Measurements from ENCODE around the gene PPM1L.
"Not testable (repeated sequence)": the region's sequence is repeated elsewhere in the genome, so short reads cannot be mapped to it uniquely, and the experiment has no call there.

PPM1L gene

GRCh38 chr3:160755776-160756304 is at the start of gene PPM1L:
PPM1L (plus strand) TSS chr3:160756231.
- DNase-seq (ENCODE audit: low spot score): peak; percentile 62

- peak; percentile 54 for DNase-seq (ENCODE audit: low spot score)
Observed at GRCh38 chr3:160707187-160707794, 48.7 kb upstream of the PPM1L start.

GRCh38 chr3:160709477-160710182 is 46.4 kb upstream of the PPM1L start:
- no peak for DNase-seq (ENCODE audit: low spot score)

- not testable (repeated sequence) for DNase-seq (ENCODE audit: low spot score)
Observed at GRCh38 chr3:160713144-160713543, 42.9 kb upstream of the PPM1L start.

GRCh38 chr3:160719710-160720109 is 36.3 kb upstream of the PPM1L start:
- no peak for DNase-seq (ENCODE audit: low spot score)

- no peak for DNase-seq (ENCODE audit: low spot score)
Observed at GRCh38 chr3:160720123-160720746, 35.8 kb upstream of the PPM1L start.

- no peak for DNase-seq (ENCODE audit: low spot score)
Observed at GRCh38 chr3:160722331-160722730, 33.7 kb upstream of the PPM1L start.

- DNase-seq (ENCODE audit: low spot score): no peak
Observed at GRCh38 chr3:160725338-160725737, 30.7 kb upstream of the PPM1L start.

GRCh38 chr3:160735826-160736225 is 20.2 kb upstream of the PPM1L start:
- DNase-seq (ENCODE audit: low spot score): no peak

- no peak for DNase-seq (ENCODE audit: low spot score)
Observed at GRCh38 chr3:160738048-160738447, 18.0 kb upstream of the PPM1L start.

- no peak for DNase-seq (ENCODE audit: low spot score)
Observed at GRCh38 chr3:160739079-160739478, 17.0 kb upstream of the PPM1L start.

GRCh38 chr3:160746976-160747375 is 9.1 kb upstream of the PPM1L start:
- no peak for DNase-seq (ENCODE audit: low spot score)

GRCh38 chr3:160747422-160747821 is 8.6 kb upstream of the PPM1L start:
- no peak for DNase-seq (ENCODE audit: low spot score)

GRCh38 chr3:160748231-160748630 is 7.8 kb upstream of the PPM1L start:
- no peak for DNase-seq (ENCODE audit: low spot score)

- DNase-seq (ENCODE audit: low spot score): no peak
Observed at GRCh38 chr3:160748787-160749186, 7.2 kb upstream of the PPM1L start.

- no peak for DNase-seq (ENCODE audit: low spot score)
Observed at GRCh38 chr3:160753953-160754352, 2.1 kb upstream of the PPM1L start.

GRCh38 chr3:160754371-160754854 is 1.6 kb upstream of the PPM1L start:
- DNase-seq (ENCODE audit: low spot score): peak; percentile 59

GRCh38 chr3:160754855-160755747 is 930 bp upstream of the PPM1L start:
- DNase-seq (ENCODE audit: low spot score): peak; percentile 95

- no peak for DNase-seq (ENCODE audit: low spot score)
Observed at GRCh38 chr3:160757233-160758106, 1.4 kb downstream of the PPM1L start.

- peak; percentile 38 for DNase-seq (ENCODE audit: low spot score)
Observed at GRCh38 chr3:160758929-160759577, 3.0 kb downstream of the PPM1L start.
